Measurements from ENCODE around the gene MYH8. TPM values are rescaled to one million over a fixed set of nuclear protein-coding genes. Genes with fewer than 3 reads are reported as not detected.
A peak's percentile ranks its signal among the peaks of the same experiment; 100 is the strongest.

The MYH8 gene
- total and polyA plus RNA-seq, 8 donors, result not detected

GRCh38 chr17:10369239-10369638 is 52.5 kb downstream of the MYH8 start:
- Histone ChIP-seq H3K27me3 (no peaks in the 10 kb centered on the region), H3K9me3 (no peaks in the 10 kb centered on the region), H3K27ac (no peak overlapping the region), H3K4me1 (no peaks in the 10 kb centered on the region), H3K4me3 (no peak overlapping the region), H3K36me3 (no peaks in the 10 kb centered on the region)
- intact Hi-C loops (cut with DNase I), result no loop called here
- no peak for ATAC-seq
- no peak for DNase-seq
- TF ChIP-seq, protein P1, sequence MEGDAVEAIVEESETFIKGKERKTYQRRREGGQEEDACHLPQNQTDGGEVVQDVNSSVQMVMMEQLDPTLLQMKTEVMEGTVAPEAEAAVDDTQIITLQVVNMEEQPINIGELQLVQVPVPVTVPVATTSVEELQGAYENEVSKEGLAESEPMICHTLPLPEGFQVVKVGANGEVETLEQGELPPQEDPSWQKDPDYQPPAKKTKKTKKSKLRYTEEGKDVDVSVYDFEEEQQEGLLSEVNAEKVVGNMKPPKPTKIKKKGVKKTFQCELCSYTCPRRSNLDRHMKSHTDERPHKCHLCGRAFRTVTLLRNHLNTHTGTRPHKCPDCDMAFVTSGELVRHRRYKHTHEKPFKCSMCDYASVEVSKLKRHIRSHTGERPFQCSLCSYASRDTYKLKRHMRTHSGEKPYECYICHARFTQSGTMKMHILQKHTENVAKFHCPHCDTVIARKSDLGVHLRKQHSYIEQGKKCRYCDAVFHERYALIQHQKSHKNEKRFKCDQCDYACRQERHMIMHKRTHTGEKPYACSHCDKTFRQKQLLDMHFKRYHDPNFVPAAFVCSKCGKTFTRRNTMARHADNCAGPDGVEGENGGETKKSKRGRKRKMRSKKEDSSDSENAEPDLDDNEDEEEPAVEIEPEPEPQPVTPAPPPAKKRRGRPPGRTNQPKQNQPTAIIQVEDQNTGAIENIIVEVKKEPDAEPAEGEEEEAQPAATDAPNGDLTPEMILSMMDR (IDR thresholded peaks at IDR 0.05), result no peak

- Histone ChIP-seq H3K4me3 (no peak overlapping the region), H3K27me3 (no peaks in the 10 kb centered on the region), H3K36me3 (no peaks in the 10 kb centered on the region), H3K27ac (no peak overlapping the region), H3K4me1 (no peaks in the 10 kb centered on the region), H3K9me3 (no peaks in the 10 kb centered on the region)
- DNase-seq (no peak), ATAC-seq (no peak)
- TF ChIP-seq, protein P1 (IDR thresholded peaks at IDR 0.05), result no peak
- intact Hi-C loops (cut with DNase I), result no loop called here
These were observed 53.2 kb downstream of the MYH8 start for GRCh38 chr17:10368561-10368960.

DNA sequence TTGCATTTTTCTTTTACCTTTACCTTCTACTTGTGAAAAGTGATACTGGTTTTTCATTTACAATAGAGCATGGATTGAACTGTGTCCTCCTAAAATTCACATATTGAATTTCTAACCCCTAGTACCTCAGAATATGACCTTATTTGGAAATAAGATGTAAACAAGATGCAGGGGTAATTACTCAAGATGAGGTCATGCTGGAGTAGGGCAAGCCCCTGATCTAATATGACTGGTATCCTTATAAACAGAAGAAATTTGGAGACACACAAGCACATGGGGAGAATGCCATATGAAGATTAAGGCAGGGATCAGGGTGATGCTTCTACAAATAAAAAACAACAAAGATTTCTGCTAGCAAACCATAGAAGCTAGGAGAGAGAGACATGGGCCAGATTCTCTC is 61.2 kb downstream of the MYH8 start:
- TF ChIP-seq, protein P1 (IDR thresholded peaks at IDR 0.05), result no peak

GRCh38 chr17:10357768-10358167 is 64.0 kb downstream of the MYH8 start:
- no peak for DNase-seq
- no peak overlapping the region for H3K4me3 ChIP-seq
- H3K27ac ChIP-seq, result no peak overlapping the region
- intact Hi-C loops (cut with DNase I), result no loop called here
- no peaks in the 10 kb centered on the region for H3K4me1 ChIP-seq
- no peak for ATAC-seq
- no peaks in the 10 kb centered on the region for H3K9me3 ChIP-seq
- no peaks in the 10 kb centered on the region for H3K36me3 ChIP-seq
- TF ChIP-seq, protein P1 (IDR thresholded peaks at IDR 0.05), result peak in 1 of 2 donors; percentile 21
- no peaks in the 10 kb centered on the region for H3K27me3 ChIP-seq

More for the DNA sequence above, 61.2 kb downstream of the MYH8 start:
- ATAC-seq, result no peak
- Histone ChIP-seq H3K9me3 (no peaks in the 10 kb centered on the region), H3K4me3 (no peak overlapping the region), H3K4me1 (no peaks in the 10 kb centered on the region), H3K27me3 (no peaks in the 10 kb centered on the region), H3K36me3 (no peaks in the 10 kb centered on the region), H3K27ac (no peak overlapping the region)
- no peak for DNase-seq
- intact Hi-C loops (cut with DNase I), result no loop called here

DNA sequence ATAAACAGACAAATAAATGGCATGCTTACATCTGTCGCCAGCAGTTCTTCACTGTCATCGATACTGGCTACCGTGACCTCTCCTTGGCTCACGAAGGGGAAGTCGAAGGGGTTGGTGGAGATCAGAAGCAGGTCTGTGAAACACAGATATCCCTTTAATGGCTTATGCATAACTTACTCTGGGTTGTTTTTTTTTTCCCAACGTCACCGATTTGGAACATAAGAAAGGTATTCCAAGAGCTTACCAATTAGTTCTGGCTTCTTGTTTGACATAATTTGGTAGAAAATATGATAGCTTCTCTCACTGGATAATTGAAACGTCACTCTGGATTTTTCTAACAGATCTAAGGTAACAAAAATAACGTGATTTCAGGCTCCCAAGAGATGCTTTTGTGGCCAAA is 67.1 kb downstream of the MYH8 start:
- H3K4me1 ChIP-seq, result no peaks in the 10 kb centered on the region
- no peaks in the 10 kb centered on the region for H3K36me3 ChIP-seq
- DNase-seq (no peak), ATAC-seq (no peak)
- TF ChIP-seq, protein P1 (IDR thresholded peaks at IDR 0.05), result no peak
- intact Hi-C loops (cut with DNase I), result no loop called here
- no peaks in the 10 kb centered on the region for H3K9me3 ChIP-seq
- H3K27ac ChIP-seq, result no peak overlapping the region
- H3K4me3 ChIP-seq, result no peak overlapping the region
- no peaks in the 10 kb centered on the region for H3K27me3 ChIP-seq

Data from left lung (tissue), 10 donors.